Erythroblast (primary cell): ENCODE measurements around the gene WHAMM.

Source experiments
- GATA1 ChIP-seq: IDR thresholded peaks from 2 replicates; pipeline ENCODE4 v1.6.1; 2011; ENCODE audit warnings: low read depth, mild to moderate bottlenecking, control low read depth, low read length, moderate library complexity
- POLR2A ChIP-seq: IDR thresholded peaks from 2 replicates; pipeline ENCODE4 v1.6.1; 2011; ENCODE audit warnings: mild to moderate bottlenecking, low read length

GRCh38 chr15:82809308-82810060 lies at the start of gene WHAMM:
- TF ChIP-seq POLR2A (peak; percentile 97), GATA1 (no peak)
